K562 treated with DMSO at 1 percent for 4 hours (cell line): ENCODE results near the gene FAM76B. TPM values are rescaled to one million over a fixed set of nuclear protein-coding genes. Genes with fewer than 3 reads are reported as not detected.

ENCODE experiments used
- total RNA-seq: library from RNA; unstranded; fragments of 300-600 nt; gene quantifications from 2 replicates; pipeline ENCODE4 v1.2.3, GENCODE V29; 2022; ENCODE audit not compliant: insufficient read depth

The FAM76B gene
- 13.8 and 27.1 TPM in 2 replicates for total RNA-seq

GRCh38 chr11:95789506-95790122 lies at the start of gene FAM76B:
FAM76B (minus strand) TSS chr11:95789782; CDS start chr11:95789478, 304 bp downstream.

GRCh38 chr11:95790123-95790932 lies 746 bp upstream of the FAM76B start, which contains the start of gene CEP57:
CEP57 (plus strand) TSS chr11:95790498; CDS start chr11:95790699, 201 bp downstream.

Other genes starting within 250 kb of the FAM76B start
- gene CEP57, start 716 bp upstream of the FAM76B start, total RNA-seq: 61.6 and 64.8 TPM in 2 replicates
- gene MTMR2, start 134.3 kb upstream of the FAM76B start, total RNA-seq: 9.5 and 12.1 TPM in 2 replicates